Measurements from ENCODE around the gene PTK6.
A peak's percentile ranks its signal among the peaks of the same experiment; 100 is the strongest.
"Not testable (repeated sequence)": the region's sequence is repeated elsewhere in the genome, so short reads cannot be mapped to it uniquely, and the experiment has no call there.

The PTK6 gene

GRCh38 chr20:63519668-63520503 is 17.3 kb downstream of the PTK6 start:
- Histone ChIP-seq H3K27ac (ENCODE audit: low read depth, low read length) (peak overlapping the region; percentile 63), H3K4me1 (ENCODE audit: insufficient read depth, low read length) (peaks cover 12% of the 10 kb centered on the region), H3K9me3 (ENCODE audit: low read length) (no peaks in the 10 kb centered on the region), H3K9ac (ENCODE audit: low read length) (no peak overlapping the region), H3K27me3 (ENCODE audit: control insufficient read depth in 1 of 2, insufficient read depth in 2 of 2, low read length in 2 of 2) (peaks cover 0 to 4% of the 10 kb centered on the region in 2 donors), H3K36me3 (ENCODE audit: insufficient read depth, low read length) (peaks cover 19% of the 10 kb centered on the region), H3K4me3 (ENCODE audit: low read depth in 1 of 2, low read length in 2 of 2) (peak overlapping the region; percentile 58 to 95)

DNA sequence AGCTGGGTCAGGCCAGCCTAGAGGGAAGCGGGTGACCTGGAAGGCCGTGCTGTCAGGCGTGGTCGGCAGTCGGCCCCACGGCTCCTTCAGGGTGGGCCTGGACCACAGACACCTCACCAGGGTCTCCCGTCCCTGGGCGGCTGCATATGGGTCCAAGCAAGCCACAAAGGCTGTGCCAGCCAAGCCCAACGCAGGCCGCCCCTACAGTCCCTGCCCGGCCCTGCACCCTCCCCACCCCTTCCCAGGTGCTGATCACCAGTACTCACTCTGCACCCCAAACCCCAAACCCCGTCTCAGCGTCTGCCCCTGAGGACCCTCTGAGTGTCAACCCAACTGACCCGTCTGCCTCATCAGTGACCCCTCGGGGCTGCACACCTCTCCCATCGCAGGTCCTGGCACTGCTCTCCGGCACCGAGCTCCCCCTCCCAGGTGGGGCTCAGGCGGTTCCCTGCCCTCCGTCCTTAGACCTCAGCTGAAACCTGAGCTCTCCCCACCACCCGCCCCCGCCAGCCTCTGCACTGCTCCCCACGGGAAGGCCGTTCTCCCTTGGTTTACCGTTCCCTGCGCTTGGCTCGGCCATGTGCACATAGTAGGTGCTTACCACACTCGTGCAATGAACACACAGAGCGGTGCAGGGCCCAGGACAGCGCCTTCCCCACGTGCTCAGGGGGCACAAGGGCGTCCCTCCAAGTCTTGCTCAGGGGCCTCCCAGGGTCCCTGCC is 18.1 kb downstream of the PTK6 start:
- Histone ChIP-seq H3K27ac (ENCODE audit: low read depth, low read length) (no peak overlapping the region), H3K4me3 (ENCODE audit: low read depth in 1 of 2, low read length in 2 of 2) (peak overlapping the region; percentile 58 to 95), H3K27me3 (ENCODE audit: control insufficient read depth in 1 of 2, insufficient read depth in 2 of 2, low read length in 2 of 2) (peaks cover 0 to 4% of the 10 kb centered on the region in 2 donors), H3K9me3 (ENCODE audit: low read length) (no peaks in the 10 kb centered on the region), H3K4me1 (ENCODE audit: insufficient read depth, low read length) (peaks cover 12% of the 10 kb centered on the region), H3K9ac (ENCODE audit: low read length) (no peak overlapping the region), H3K36me3 (ENCODE audit: insufficient read depth, low read length) (peaks cover 19% of the 10 kb centered on the region)

DNA sequence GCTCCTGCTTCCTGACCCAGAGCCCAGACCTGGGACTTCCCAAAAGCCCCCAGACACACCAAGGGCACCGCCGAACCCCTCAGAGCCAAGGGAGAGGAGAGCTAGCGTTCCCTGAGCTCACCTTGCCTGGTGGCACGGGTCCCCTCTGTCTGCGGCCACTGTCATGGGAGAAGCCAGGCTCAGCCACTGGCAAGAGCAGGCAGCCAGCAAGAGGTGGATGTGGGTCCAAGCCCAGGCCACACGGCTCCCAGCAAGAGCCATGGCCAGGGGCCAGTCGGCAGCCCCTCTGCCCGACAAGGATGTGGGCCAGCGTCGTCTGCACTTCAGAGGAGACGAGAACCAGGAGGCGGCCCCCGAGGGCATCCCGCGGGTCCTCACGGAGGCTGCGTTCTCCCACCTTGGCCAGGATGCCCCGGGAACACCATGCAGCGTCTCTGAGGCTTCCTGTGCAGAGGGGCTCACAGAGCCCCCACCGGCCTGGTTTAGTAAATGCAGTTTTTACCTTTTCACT is 18.8 kb downstream of the PTK6 start:
- H3K9me3 ChIP-seq (ENCODE audit: low read length), result no peaks in the 10 kb centered on the region
- H3K4me1 ChIP-seq (ENCODE audit: insufficient read depth, low read length), result peaks cover 12% of the 10 kb centered on the region
- peaks cover 16% of the 10 kb centered on the region for H3K36me3 ChIP-seq (ENCODE audit: insufficient read depth, low read length)
- no peak overlapping the region for H3K9ac ChIP-seq (ENCODE audit: low read length)
- H3K4me3 ChIP-seq (ENCODE audit: low read depth in 1 of 2, low read length in 2 of 2), result no peak overlapping the region
- no peak overlapping the region for H3K27ac ChIP-seq (ENCODE audit: low read depth, low read length)
- peaks cover 0 to 4% of the 10 kb centered on the region in 2 donors for H3K27me3 ChIP-seq (ENCODE audit: control insufficient read depth in 1 of 2, insufficient read depth in 2 of 2, low read length in 2 of 2)

DNA sequence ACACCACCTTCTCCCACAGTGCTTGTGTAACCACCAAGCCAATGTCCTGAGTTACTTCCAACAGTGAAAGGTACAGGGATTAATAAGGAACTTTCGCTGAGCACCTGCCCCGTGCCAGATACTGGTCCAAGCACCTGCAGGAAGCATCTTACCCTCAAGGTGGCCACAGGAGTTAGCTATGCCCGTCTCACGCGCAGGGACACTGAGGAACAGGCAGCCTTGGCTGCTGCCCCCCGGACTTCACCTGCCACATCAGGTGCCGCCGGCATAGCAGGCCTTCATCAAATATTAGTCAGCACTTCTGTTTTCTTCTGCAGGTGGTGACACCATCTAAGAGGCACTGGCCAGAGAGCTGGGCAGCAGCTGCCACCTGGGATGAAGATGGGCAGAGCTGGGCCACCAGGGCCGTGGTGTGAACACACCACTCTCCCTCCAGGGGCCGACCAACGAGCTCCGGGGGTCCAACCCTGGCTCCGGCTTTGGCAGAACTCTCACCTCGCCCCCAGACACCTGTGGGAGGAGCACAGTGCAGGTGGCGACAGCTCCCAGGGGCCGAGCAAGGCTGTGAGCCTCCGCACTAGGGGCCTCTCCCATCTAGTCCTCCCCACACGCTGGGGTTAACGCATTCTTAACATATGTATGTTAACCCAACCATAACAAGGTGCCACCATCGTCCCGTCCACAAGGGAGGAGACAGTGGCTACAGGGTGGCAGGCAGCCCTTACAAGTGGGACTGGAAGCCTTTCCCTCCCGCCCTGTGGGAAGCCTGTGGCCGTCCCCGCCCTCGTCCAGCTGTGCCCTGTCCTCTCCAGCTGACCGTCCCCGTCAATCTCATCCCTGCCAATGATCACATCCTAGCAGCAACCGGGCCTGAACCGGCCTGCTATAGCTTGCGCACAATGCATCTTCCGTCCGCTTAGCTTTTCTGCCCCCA is 19.5 kb downstream of the PTK6 start:
- Histone ChIP-seq H3K36me3 (ENCODE audit: insufficient read depth, low read length) (peaks cover 8% of the 10 kb centered on the region), H3K4me3 (ENCODE audit: low read depth in 1 of 2, low read length in 2 of 2) (no peak overlapping the region), H3K27ac (ENCODE audit: low read depth, low read length) (no peak overlapping the region), H3K4me1 (ENCODE audit: insufficient read depth, low read length) (peaks cover 12% of the 10 kb centered on the region), H3K9ac (ENCODE audit: low read length) (no peak overlapping the region), H3K27me3 (ENCODE audit: control insufficient read depth in 1 of 2, insufficient read depth in 2 of 2, low read length in 2 of 2) (peaks cover 0 to 6% of the 10 kb centered on the region in 2 donors), H3K9me3 (ENCODE audit: low read length) (no peaks in the 10 kb centered on the region)

GRCh38 chr20:63514520-63514919 is 22.7 kb downstream of the PTK6 start:
- H3K9me3 ChIP-seq (ENCODE audit: low read length); H3K27ac ChIP-seq (ENCODE audit: low read depth, low read length); H3K4me3 ChIP-seq (ENCODE audit: low read depth in 1 of 2, low read length in 2 of 2); H3K4me1 ChIP-seq (ENCODE audit: insufficient read depth, low read length); H3K9ac ChIP-seq (ENCODE audit: low read length); H3K36me3 ChIP-seq (ENCODE audit: insufficient read depth, low read length): not testable (repeated sequence)
- peaks cover 0 to 11% of the 10 kb centered on the region in 2 donors for H3K27me3 ChIP-seq (ENCODE audit: control insufficient read depth in 1 of 2, insufficient read depth in 2 of 2, low read length in 2 of 2)

GRCh38 chr20:63513207-63513606 is 24.0 kb downstream of the PTK6 start:
- Histone ChIP-seq H3K36me3 (ENCODE audit: insufficient read depth, low read length) (no peaks in the 10 kb centered on the region), H3K9me3 (ENCODE audit: low read length) (no peaks in the 10 kb centered on the region), H3K4me1 (ENCODE audit: insufficient read depth, low read length) (no peaks in the 10 kb centered on the region), H3K27ac (ENCODE audit: low read depth, low read length) (no peak overlapping the region), H3K27me3 (ENCODE audit: control insufficient read depth in 1 of 2, insufficient read depth in 2 of 2, low read length in 2 of 2) (peaks cover 0 to 8% of the 10 kb centered on the region in 2 donors), H3K4me3 (ENCODE audit: low read depth in 1 of 2, low read length in 2 of 2) (no peak overlapping the region), H3K9ac (ENCODE audit: low read length) (no peak overlapping the region)

- Histone ChIP-seq H3K4me3 (ENCODE audit: low read depth in 1 of 2, low read length in 2 of 2) (no peak overlapping the region), H3K4me1 (ENCODE audit: insufficient read depth, low read length) (no peaks in the 10 kb centered on the region), H3K36me3 (ENCODE audit: insufficient read depth, low read length) (no peaks in the 10 kb centered on the region), H3K27ac (ENCODE audit: low read depth, low read length) (no peak overlapping the region), H3K9me3 (ENCODE audit: low read length) (no peaks in the 10 kb centered on the region), H3K27me3 (ENCODE audit: control insufficient read depth in 1 of 2, insufficient read depth in 2 of 2, low read length in 2 of 2) (peaks cover 0 to 8% of the 10 kb centered on the region in 2 donors), H3K9ac (ENCODE audit: low read length) (no peak overlapping the region)
Measured at GRCh38 chr20:63509088-63509564, 28.1 kb downstream of the PTK6 start.

- no peak overlapping the region for H3K4me3 ChIP-seq (ENCODE audit: low read depth in 1 of 2, low read length in 2 of 2)
Measured at GRCh38 chr20:63508072-63508768, 29.0 kb downstream of the PTK6 start.

GRCh38 chr20:63507083-63507743 is 30.0 kb downstream of the PTK6 start:
- H3K4me1 ChIP-seq (ENCODE audit: insufficient read depth, low read length), result no peaks in the 10 kb centered on the region
- no peak overlapping the region for H3K27ac ChIP-seq (ENCODE audit: low read depth, low read length)
- no peaks in the 10 kb centered on the region for H3K9me3 ChIP-seq (ENCODE audit: low read length)
- H3K36me3 ChIP-seq (ENCODE audit: insufficient read depth, low read length), result no peaks in the 10 kb centered on the region
- H3K27me3 ChIP-seq (ENCODE audit: control insufficient read depth in 1 of 2, insufficient read depth in 2 of 2, low read length in 2 of 2), result peaks cover 0 to 10% of the 10 kb centered on the region in 2 donors
- H3K4me3 ChIP-seq (ENCODE audit: low read depth in 1 of 2, low read length in 2 of 2), result no peak overlapping the region
- H3K9ac ChIP-seq (ENCODE audit: low read length), result no peak overlapping the region

More at GRCh38 chr20:63508072-63508768, 29.0 kb downstream of the PTK6 start:
- no peaks in the 10 kb centered on the region for H3K9me3 ChIP-seq (ENCODE audit: low read length)
- H3K4me1 ChIP-seq (ENCODE audit: insufficient read depth, low read length), result no peaks in the 10 kb centered on the region
- peaks cover 0 to 8% of the 10 kb centered on the region in 2 donors for H3K27me3 ChIP-seq (ENCODE audit: control insufficient read depth in 1 of 2, insufficient read depth in 2 of 2, low read length in 2 of 2)
- H3K36me3 ChIP-seq (ENCODE audit: insufficient read depth, low read length), result no peaks in the 10 kb centered on the region
- no peak overlapping the region for H3K9ac ChIP-seq (ENCODE audit: low read length)
- H3K27ac ChIP-seq (ENCODE audit: low read depth, low read length), result no peak overlapping the region

DNA sequence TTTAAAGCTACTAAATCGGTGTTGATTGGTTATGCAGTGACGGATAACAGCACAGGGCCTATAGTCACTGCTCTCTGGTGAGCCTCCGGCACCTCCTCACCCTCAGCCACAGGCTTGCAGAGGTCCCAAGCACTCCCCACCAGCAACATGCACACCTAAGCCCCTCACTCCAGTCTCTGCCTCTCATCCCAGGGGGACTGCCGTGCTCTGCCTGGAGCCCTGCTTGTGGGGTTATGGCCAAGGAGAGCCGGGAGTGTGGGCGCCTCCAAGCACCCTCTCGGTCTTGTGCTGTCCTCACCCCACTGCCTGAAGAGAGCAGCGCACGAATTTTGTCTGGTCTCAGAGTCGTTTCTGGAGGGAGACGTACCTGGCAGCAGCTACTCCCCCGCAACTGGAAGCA is 31.5 kb downstream of the PTK6 start:
- no peak overlapping the region for H3K27ac ChIP-seq (ENCODE audit: low read depth, low read length)
- no peaks in the 10 kb centered on the region for H3K36me3 ChIP-seq (ENCODE audit: insufficient read depth, low read length)
- peaks cover 0 to 14% of the 10 kb centered on the region in 2 donors for H3K27me3 ChIP-seq (ENCODE audit: control insufficient read depth in 1 of 2, insufficient read depth in 2 of 2, low read length in 2 of 2)
- no peaks in the 10 kb centered on the region for H3K9me3 ChIP-seq (ENCODE audit: low read length)
- no peak overlapping the region for H3K4me3 ChIP-seq (ENCODE audit: low read depth in 1 of 2, low read length in 2 of 2)
- no peak overlapping the region for H3K9ac ChIP-seq (ENCODE audit: low read length)
- no peaks in the 10 kb centered on the region for H3K4me1 ChIP-seq (ENCODE audit: insufficient read depth, low read length)
